GM19193 (cell line): ENCODE data around the gene KIF17.

Experiments
- POLR2A ChIP-seq: IDR thresholded peaks from 4 replicates; pipeline ENCODE4 v1.6.1; 2011; ENCODE audit not compliant: insufficient read depth, insufficient read length; ENCODE audit errors: extremely low read depth

Gene KIF17

DNA sequence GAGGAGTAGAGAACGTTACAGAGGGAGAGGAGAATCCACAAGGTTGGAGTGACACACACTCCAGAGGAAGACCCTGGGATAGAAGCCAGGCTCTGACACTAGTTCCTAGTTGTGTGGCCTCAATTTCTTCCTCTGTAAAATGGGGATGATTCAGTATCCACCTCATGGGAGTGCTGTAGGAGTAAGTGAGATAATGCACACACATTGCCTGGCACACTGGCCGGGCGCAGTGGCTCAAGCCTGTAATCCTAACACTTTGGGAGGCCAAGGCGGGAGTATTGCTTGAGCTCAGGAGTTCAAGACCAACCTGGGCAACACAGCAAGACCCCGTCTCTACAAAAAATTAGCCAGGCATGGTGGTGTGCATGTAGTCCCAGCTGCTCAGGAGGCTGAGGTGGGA lies 8.9 kb downstream of the KIF17 start:
- no peak for TF ChIP-seq POLR2A

DNA sequence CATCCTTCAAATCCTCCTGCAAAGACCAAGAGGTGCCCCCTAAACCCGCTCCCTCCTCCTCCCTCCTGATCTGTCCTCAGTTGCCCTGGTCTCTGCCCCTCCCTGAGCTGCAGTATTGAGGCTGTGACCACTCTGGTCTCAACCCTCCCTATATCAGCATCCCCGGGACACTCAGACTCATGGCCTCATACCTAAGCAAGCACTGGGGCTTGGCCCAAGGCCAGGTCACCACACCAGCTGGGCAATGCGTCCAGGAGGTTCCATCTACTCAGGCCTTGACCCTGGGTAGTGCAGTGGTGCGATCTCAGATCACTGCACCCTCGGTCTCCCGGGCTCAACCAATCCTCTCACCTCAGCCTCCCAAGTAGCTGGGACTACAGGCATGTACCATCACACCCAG lies 9.8 kb downstream of the KIF17 start:
- no peak for TF ChIP-seq POLR2A

DNA sequence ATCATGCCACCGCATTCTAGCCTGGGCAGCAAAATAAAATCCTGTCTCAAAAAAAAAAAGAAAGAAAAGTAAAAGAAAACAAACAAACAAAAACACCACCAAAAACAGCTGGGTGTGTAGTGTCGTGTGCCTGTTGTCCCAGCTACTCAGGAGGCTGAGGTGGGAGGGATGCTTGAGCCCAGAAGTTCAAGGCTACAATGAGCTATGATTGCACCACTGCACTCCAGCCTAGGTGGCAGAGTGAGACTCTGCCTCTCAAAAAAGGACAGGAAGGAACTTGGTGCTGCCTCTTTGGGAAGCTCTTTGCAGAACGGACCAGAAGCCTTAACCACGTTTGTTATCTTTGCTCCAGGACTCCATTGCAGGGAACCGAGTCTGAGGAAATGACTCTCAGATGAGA lies 11.0 kb downstream of the KIF17 start:
- no peak for TF ChIP-seq POLR2A

DNA sequence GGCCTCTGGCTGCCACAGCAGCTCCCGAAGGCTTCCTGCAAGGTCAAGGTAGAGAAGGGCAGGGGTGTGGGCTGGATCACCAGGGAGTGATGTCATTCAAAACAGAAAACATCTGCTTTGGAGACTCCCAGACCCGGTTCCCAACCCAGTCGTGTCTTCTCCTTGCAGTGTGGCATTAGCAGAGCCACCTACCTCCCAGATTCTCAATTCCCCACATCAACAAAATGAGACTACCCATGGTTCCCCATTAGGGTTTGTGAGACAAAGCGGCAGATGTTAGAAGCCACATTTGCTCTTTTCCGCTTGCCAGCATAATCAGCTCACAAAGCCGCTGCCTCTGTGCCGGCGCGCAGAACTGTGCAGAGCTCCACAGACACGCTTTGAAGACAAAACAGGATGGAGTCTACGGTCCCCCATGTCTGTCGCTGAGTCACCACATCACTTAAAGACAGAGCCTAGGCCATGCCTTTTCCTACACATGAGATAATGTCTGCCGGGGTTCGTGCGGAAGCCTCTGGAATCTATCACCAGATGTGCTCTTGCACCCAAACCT lies 12.5 kb downstream of the KIF17 start:
- no peak for TF ChIP-seq POLR2A

DNA sequence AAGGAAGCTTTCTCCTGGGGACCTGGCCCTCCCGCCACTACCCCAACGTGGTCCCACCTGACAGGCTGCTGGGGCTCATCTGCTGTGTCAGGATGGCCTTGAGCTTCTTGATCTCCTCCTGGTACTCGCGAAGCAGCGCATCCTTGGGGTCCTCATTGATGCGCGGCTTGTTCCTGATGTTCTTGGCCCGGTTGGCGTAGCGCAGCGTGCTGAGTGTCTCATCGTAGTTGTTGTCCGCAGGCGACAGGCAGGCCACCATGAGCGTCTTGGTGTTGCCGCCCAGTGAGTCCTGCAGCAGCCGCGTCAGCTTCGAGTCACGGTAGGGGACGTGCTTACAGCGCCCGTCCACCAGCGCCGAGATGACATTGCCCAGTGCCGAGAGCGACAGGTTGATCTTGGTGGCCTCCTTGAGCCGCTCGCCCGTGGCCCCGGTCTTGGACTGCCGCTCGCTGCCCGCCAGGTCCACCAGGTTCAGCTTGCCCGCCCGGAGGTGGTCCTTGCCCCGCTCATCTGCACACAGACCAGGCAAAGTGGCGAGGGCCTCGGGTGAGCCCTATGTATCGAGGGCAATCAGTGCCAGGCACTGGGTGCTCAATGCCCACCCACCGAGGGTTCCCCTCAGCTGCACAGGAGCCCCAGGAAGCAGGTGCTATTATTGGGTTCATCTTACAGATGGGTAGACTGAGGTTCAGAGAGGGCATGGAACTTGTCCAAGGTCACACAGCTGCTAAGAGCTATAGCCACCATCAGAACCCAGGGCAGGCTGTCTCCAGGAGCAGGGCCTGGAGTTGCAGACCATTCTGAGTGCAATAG lies 13.2 kb downstream of the KIF17 start:
- no peak for TF ChIP-seq POLR2A

DNA sequence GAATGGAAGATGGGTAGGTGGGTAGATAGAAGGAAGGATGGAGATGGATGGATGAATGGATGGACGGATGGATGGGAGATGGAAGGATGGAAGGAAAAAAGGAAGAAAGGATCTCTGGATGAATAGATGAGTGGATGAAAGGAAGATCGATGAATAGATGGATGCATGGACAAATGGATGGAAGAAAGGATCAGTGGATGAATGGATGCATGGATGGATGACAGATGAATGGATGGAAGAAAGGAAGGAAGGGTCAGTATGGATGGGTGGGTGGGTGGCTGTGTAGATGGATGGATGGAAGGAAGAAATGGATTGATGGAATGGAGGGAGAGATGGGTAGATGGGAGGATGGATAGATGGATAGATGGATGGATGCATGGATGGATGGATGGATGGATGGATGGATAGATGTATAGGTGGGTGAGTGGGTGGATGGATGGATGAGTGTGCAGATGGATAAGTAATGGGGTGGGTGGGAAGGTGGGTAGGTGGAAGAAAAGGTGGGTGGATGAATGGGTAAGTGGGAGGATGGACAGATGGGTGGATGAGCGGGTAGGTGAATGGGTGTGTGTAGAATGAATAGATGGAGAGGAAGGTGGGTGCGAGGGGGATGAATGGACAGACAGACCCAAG lies 14.6 kb downstream of the KIF17 start:
- no peak for TF ChIP-seq POLR2A

DNA sequence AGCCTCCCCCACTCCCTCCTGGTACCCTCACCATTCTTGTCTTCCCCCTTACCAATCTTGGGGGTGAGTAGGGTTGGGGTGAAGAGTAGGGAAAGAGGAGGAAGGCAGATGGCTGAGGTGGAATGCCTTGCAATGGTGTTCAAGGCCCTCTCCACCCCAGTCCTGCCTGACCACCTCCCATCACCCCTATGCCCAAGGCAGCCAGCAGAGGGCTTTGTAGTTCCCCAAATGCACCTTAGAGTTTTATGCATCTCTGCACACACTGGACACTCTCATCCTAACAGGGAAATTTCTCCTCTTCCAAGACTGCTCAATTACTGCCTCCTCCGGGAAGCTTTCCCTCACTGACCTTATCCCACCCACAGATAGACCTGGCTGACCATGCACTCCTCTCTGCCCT lies 15.4 kb downstream of the KIF17 start:
- no peak for TF ChIP-seq POLR2A

DNA sequence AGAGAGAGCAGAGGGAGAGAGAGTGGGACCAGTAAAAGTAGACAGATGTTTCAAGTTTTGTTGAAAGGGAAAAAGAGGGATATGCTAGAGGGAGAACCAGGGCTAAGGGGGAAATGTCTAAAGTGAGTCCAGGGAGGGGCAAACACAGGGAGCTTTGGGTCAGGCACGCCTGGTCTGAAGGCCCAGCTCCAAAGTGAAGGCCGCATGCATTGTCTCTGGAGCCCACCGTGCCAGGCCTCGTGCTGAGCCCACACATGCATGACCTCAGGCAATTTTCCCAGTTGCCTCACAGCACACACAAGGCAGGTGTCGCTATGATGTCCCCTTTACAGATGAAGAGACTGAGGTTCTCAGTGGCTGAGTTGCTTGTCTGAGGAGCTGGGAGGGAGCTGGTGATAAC lies 16.0 kb downstream of the KIF17 start:
- no peak for TF ChIP-seq POLR2A

DNA sequence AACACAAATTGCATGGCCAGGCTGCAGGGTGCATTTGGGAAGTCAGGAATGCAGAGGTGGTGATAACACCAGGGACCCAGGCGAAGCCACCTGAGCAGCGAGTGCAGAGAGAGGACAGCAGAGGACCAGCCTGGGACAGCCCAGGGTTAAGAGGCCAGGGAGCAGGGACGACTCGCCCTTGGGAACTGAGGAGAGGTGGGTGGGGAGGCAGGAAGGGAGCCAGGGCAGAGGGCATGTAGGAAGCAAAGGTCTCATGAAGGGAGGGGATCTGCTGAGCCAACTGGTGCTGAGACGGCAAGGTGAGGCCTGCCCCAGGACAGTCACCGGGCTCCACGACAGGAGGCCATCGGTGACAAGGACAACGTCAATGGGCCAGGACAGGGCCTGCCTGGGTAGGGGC lies 16.4 kb downstream of the KIF17 start:
- TF ChIP-seq POLR2A, result no peak

DNA sequence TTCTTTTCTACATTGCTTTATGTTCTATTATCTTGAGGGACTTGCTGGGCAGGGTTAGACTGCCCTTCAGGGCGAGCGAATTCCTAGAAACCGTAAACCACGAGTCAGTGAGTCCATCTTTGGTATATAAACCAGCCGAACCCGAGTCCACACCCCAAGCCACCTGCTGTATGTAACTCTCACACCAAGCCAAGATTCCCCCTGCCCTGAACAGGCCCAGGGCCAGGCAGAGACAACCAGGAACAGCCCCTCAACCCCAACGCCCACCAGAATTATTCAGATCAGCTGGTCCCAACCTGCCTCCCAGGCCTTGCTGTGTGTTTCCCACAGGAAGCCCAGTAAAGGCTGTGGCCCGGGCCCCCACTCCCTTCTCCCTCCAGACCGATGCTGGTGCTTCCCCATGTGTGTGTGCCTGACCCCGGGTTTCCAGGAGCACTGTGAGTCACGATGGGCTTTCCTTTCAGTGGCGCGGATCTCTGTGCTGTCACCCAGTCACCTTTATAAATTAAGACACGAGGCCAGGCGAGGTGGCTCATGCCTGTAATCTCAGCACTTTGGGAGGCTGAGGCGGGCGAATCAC lies 17.1 kb downstream of the KIF17 start:
- no peak for TF ChIP-seq POLR2A

DNA sequence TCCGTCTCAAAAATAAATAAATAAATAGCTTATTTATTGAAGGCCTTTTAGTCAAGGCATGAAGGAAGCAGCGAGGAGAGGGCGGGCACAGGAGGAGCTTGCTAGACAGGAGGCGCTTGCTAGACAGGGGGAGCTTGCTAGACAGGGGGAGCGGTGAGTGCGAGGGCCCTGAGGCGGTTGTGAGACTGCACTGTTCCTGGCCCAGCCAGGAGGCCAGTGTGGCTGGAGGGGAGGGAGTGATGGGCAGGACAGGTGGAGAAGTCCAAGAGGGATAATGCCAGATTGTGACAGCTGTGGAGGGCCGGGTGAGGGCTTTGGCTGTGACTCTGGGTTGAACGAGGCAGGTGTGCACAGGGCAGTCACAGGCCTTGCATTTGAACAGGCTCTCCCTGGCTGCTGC lies 18.2 kb downstream of the KIF17 start:
- TF ChIP-seq POLR2A, result no peak

DNA sequence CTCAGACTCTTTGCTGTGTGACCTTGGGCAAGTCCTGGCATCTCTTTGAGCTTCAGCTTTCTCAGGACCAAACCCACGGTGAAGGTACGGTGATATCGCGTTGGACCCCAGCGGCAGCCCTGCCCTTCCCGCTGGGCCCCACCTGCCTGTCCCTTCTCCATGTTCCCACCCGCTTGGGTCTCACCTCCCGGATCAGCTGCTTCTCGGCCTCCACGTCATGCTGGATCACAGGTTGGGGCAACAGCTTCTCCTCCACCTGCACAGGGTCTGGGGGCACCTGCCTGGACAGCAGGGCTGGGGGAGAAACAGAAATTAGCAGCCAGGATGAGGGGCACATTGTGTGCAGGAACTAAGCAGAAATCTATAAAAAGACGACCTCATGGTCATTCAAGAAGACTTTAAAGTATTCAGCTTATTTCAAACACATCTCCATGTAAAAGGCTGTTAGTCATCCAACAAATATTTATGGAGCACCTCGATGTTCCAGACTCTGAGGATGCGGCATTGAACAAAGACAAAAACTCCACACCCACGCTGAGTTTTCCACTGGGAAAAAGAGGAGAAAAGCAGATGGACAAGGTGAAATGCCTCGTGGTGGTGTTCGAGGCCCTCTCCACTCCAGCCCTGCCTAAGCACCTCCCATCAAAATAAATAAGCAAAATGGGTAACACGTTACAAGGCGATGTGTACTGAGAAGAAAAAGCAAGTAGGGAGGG lies 19.5 kb downstream of the KIF17 start:
- TF ChIP-seq POLR2A, result no peak

DNA sequence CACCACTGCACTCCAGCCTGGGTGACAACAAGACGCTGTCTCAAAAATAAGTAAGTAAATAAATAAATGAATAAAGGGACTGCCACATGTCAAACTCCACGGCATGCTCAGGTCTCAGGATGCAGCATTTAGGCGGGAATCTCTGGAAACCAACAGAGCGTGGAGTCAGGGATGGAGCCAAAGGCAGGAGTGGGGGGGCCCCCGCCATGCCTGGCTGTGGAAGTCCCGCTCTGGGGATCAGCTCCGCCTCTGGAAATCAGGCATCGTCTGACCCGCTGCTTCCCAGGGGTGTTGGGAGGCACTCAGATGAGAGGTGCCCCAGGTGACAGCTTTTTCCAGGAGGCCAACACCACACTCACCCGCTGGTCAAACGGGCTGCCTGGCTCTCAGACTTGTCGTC lies 20.2 kb downstream of the KIF17 start:
- no peak for TF ChIP-seq POLR2A

DNA sequence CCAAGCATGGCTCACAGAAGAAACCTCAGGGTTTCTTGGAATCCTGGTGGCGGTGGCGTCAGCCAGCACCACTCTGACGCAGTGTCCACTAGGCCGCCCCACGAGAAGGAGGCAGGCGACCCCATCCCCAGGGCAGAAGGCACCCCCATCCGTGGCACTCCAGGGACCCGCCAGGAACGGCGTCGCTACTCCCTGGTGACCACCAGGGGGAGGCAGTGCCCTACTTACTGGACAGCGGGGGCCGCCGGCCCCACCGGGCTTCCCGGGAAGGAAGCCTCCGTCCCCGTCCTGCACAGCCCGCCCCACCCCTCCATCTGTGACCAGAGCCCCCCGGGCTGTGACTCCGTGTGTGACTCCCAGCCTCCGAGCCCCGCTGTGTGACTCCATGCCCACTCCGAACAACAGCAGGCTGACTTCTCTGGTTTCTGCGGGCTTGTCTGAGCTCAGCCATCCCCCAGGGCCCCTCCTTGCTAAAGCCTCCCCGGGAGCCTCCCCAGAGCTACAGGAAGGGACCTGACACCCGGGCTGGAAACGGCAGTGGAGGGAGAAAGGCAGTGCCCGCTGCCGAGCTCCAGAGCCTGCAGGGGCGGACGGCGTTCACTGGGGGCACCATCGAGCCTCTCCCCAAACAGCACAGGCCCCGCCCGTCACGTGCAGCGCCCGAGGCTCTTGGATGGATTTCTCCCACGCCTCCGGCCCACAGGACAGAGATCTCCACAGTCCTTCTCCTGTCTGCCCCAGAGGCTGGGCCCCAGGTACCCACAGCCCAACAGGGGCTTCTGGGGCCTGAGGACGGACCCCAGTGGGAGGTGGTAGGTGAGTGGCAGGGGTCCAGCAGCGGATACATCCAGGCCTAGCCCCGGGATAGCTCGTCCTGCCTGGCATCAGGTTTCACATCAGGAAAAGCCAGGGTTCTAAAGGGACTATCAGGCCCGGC lies 21.1 kb downstream of the KIF17 start:
- no peak for TF ChIP-seq POLR2A
